OCI-LY7 (cell line): ENCODE results near the gene TMTC2. TPM values are rescaled to one million over a fixed set of nuclear protein-coding genes. Genes with fewer than 3 reads are reported as not detected.

Source experiments
- BruUV-seq: library from RNA; stranded (reverse); fragments of 400-500 nt; replicated peaks from 2 replicates; lab custom pipeline; 2021; lab: Mats Ljungman, UMichigan
- CTCF ChIA-PET: fragments of 300-600 bp; sonication (Branson Sonifier 250); formaldehyde crosslinking; loops from one replicate; lab custom pipeline; 2022; ENCODE audit warnings: antibody characterized with exemption; ENCODE audit not compliant: unreplicated experiment; lab: Charles Lee
- POLR2A ChIA-PET: fragments of 300-600 bp; sonication (Branson Sonifier 250); formaldehyde crosslinking; loops from one replicate; lab custom pipeline; 2022; ENCODE audit warnings: antibody characterized with exemption; lab: Charles Lee
- DNase-seq: peaks from one replicate; pipeline ENCODE4 v3.0.0-alpha.2; 2015; ENCODE audit warnings: low spot score
- H2AFZ ChIP-seq: fragments of 200-600 bp; sonication (generic), shearing (Covaris generic); 2 replicates; pipeline ENCODE4 v1.6.1; 2014; ENCODE audit warnings: mild to moderate bottlenecking, antibody characterized with exemption, low read length, moderate library complexity
- H3K27ac ChIP-seq: fragments of 200-600 bp; sonication (generic); 2 replicates; pipeline ENCODE4 v1.5.1; 2014; ENCODE audit warnings: mixed run types, low read depth, mild to moderate bottlenecking, moderate library complexity, low read length, inconsistent platforms; ENCODE audit not compliant: poor library complexity, severe bottlenecking
- H3K36me3 ChIP-seq: fragments of 200-600 bp; sonication (generic); 2 replicates; pipeline ENCODE4 v1.6.1; 2014; ENCODE audit warnings: mild to moderate bottlenecking, antibody characterized with exemption, low read length, moderate library complexity, mixed read lengths; ENCODE audit not compliant: insufficient read depth
- H3K4me1 ChIP-seq: fragments of 200-600 bp; sonication (generic); 2 replicates; pipeline ENCODE4 v1.5.1; 2014; ENCODE audit warnings: mild to moderate bottlenecking, low read length; ENCODE audit not compliant: insufficient read depth, poor library complexity, severe bottlenecking
- H3K4me2 ChIP-seq: fragments of 200-600 bp; sonication (generic); 2 replicates; pipeline ENCODE4 v1.6.1; 2014; ENCODE audit warnings: mild to moderate bottlenecking, low read length
- H3K4me3 ChIP-seq: fragments of 200-600 bp; sonication (generic); 2 replicates; pipeline ENCODE4 v1.5.1; 2014; ENCODE audit warnings: mild to moderate bottlenecking, low read depth, low read length; ENCODE audit not compliant: poor library complexity, severe bottlenecking
- H3K79me2 ChIP-seq: fragments of 200-600 bp; sonication (generic); 2 replicates; pipeline ENCODE4 v1.6.1; 2016; ENCODE audit warnings: low read depth, mild to moderate bottlenecking, low read length, moderate library complexity, mixed read lengths; ENCODE audit not compliant: insufficient read depth
- H3K9me2 ChIP-seq: fragments of 200-600 bp; sonication (generic); 2 replicates; pipeline ENCODE4 v1.6.1; 2016; ENCODE audit warnings: mild to moderate bottlenecking, low read length, mixed read lengths; ENCODE audit not compliant: insufficient read depth
- H3K9me3 ChIP-seq: fragments of 200-600 bp; sonication (generic); 2 replicates; pipeline ENCODE4 v1.6.1; 2014; ENCODE audit warnings: mild to moderate bottlenecking, mixed run types, low read length, mixed read lengths
- H4K20me1 ChIP-seq: fragments of 200-600 bp; sonication (generic); 2 replicates; pipeline ENCODE4 v1.6.1; 2014; ENCODE audit warnings: mild to moderate bottlenecking, antibody characterized with exemption, low read length, moderate library complexity, mixed read lengths; ENCODE audit not compliant: insufficient read depth
- EZH2phosphoT487 ChIP-seq: fragments of 200-600 bp; sonication (generic); IDR thresholded peaks from 2 replicates; pipeline ENCODE4 v1.6.1; 2018; ENCODE audit warnings: low read depth, borderline replicate concordance, mild to moderate bottlenecking, mixed run types, antibody characterized with exemption, low read length, moderate library complexity, mixed read lengths
- intact Hi-C: fragments of 100-400 bp; cut with micrococcal nuclease; formaldehyde crosslinking; loops from one replicate; pipeline ENCODE4 v1.10.0; 2022; ENCODE audit not compliant: unreplicated experiment
- total RNA-seq, 2 experiments: library from RNA; depleted of rRNA in 1 of 2; stranded (reverse); fragments of >200 nt in 1 of 2; shearing (Covaris generic) in 1 of 2; gene quantifications; 2 replicates each; pipeline ENCODE4 v1.2.3, GENCODE V29; 2014 to 2022
- TF ChIP-seq, protein P1 (sequence below): fragments of 200-600 bp; sonication (generic); conservative IDR thresholded peaks from 2 replicates; pipeline ENCODE4 v1.5.1; 2014; ENCODE audit warnings: mild to moderate bottlenecking, antibody characterized with exemption, low read length, moderate library complexity, mixed read lengths

Gene TMTC2
- total RNA-seq, 2 experiments from 2014 or later, result 5.6 to 8.1 TPM

DNA sequence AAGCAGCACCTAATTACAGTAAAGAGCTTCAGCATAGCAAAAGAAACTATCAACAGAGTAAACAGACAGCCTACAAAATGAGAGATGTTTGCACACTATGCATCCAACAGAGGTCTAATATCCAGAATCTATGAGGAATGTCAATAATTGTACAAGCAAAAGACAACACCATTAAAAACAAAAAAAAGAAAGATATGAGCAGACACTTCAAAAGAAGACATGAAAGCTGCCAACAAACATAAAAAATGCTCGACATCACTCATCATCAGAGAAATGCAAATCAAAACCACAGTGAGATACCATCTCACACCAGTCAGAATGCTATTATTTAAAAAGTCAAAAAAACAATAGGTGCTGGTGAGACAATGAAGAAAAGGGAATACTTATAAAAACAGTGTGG is 273.1 kb downstream of the TMTC2 start:
- no peaks in the 10 kb centered on the region for H3K9me2 ChIP-seq
- no peaks in the 10 kb centered on the region for H3K4me1 ChIP-seq
- H3K4me2 ChIP-seq, result no peak overlapping the region
- CTCF ChIA-PET, result no interaction called here
- H3K79me2 ChIP-seq, result no peaks in the 10 kb centered on the region
- no TSS peak for BruUV-seq
- DNase-seq, result no peak
- no peaks in the 10 kb centered on the region for H4K20me1 ChIP-seq
- no peak overlapping the region for H2AFZ ChIP-seq
- H3K36me3 ChIP-seq, result no peaks in the 10 kb centered on the region
- TF ChIP-seq, protein P1, sequence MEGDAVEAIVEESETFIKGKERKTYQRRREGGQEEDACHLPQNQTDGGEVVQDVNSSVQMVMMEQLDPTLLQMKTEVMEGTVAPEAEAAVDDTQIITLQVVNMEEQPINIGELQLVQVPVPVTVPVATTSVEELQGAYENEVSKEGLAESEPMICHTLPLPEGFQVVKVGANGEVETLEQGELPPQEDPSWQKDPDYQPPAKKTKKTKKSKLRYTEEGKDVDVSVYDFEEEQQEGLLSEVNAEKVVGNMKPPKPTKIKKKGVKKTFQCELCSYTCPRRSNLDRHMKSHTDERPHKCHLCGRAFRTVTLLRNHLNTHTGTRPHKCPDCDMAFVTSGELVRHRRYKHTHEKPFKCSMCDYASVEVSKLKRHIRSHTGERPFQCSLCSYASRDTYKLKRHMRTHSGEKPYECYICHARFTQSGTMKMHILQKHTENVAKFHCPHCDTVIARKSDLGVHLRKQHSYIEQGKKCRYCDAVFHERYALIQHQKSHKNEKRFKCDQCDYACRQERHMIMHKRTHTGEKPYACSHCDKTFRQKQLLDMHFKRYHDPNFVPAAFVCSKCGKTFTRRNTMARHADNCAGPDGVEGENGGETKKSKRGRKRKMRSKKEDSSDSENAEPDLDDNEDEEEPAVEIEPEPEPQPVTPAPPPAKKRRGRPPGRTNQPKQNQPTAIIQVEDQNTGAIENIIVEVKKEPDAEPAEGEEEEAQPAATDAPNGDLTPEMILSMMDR, result no peak
- TF ChIP-seq EZH2phosphoT487, result no peak
- H3K4me3 ChIP-seq, result no peak overlapping the region
- no peaks in the 10 kb centered on the region for H3K9me3 ChIP-seq
- H3K27ac ChIP-seq, result no peak overlapping the region
- intact Hi-C loops, result no loop called here
- POLR2A ChIA-PET, result interaction anchor here (0.7 kb wide), 1 partner anchor 264 kb away, joined by 3 read pairs; no protein-coding TSS in a partner anchor

DNA sequence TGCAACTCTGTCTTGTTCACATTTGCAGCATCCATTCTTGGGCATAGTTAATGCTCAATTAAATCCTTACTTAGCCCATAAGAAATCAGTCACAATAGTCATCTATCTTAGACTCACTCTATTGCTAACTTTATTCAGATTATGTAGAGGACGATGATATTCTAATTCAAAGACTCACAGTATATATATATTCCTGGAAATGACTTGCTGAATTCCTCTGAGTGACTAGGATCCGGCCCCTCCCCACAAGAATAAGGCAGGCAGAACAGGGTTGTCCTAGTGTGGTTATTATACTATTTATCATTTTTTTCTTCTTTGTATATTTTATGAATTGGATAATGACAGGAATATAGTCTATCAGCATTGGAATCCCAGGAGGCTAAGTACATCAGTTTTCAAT is 275.1 kb downstream of the TMTC2 start:
- Histone ChIP-seq H3K27ac (no peak overlapping the region), H3K36me3 (no peaks in the 10 kb centered on the region), H3K4me1 (no peaks in the 10 kb centered on the region), H4K20me1 (no peaks in the 10 kb centered on the region), H2AFZ (no peak overlapping the region), H3K9me3 (no peaks in the 10 kb centered on the region), H3K9me2 (no peaks in the 10 kb centered on the region), H3K4me2 (no peak overlapping the region), H3K4me3 (no peak overlapping the region), H3K79me2 (no peaks in the 10 kb centered on the region)
- CTCF ChIA-PET, result no interaction called here
- DNase-seq, result no peak
- no TSS peak for BruUV-seq
- POLR2A ChIA-PET, result no interaction called here
- no peak for TF ChIP-seq EZH2phosphoT487
- TF ChIP-seq, protein P1, result no peak
- intact Hi-C loops, result no loop called here

DNA sequence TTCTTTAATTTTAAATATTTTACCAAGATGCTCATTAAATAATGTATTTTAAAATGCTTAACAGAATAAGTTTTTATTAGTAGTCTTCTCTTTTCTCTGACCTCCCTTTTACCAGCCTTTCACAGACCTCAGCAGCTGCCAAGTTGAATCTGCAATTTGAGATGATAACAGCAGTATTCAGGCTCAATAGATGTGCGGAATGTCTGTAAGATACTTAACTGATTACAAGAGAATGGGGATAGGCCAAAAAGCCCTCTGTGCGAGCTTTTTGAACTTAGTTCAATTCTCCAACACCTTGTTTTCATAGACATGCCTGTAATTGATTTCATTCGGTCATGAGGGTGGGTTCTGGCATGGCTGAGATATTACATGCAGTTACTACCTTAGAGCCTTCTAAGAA is 277.2 kb downstream of the TMTC2 start:
- H4K20me1 ChIP-seq, result no peaks in the 10 kb centered on the region
- TF ChIP-seq EZH2phosphoT487, result no peak
- TF ChIP-seq, protein P1, result no peak
- H3K4me3 ChIP-seq, result no peak overlapping the region
- H3K79me2 ChIP-seq, result no peaks in the 10 kb centered on the region
- no peaks in the 10 kb centered on the region for H3K9me3 ChIP-seq
- H3K4me1 ChIP-seq, result no peaks in the 10 kb centered on the region
- no peaks in the 10 kb centered on the region for H3K9me2 ChIP-seq
- POLR2A ChIA-PET, result interaction anchor here (1.2 kb wide), 1 partner anchor 12 kb away, joined by 3 read pairs; no protein-coding TSS in a partner anchor
- H3K4me2 ChIP-seq, result no peak overlapping the region
- no peak for DNase-seq
- H2AFZ ChIP-seq, result no peak overlapping the region
- H3K36me3 ChIP-seq, result no peaks in the 10 kb centered on the region
- H3K27ac ChIP-seq, result no peak overlapping the region
- intact Hi-C loops, result no loop called here
- BruUV-seq, result no TSS peak
- CTCF ChIA-PET, result no interaction called here
